GM21737 (cell line): ENCODE data around the gene SEC61B.
"Not testable (repeated sequence)": the region's sequence is repeated elsewhere in the genome, so short reads cannot be mapped to it uniquely, and the experiment has no call there.

Source experiments
- ATAC-seq: cut with Tn5 transposase; IDR thresholded peaks from one replicate; pipeline ENCODE4 v1.9.1; 2021; ENCODE audit warnings: mild to moderate bottlenecking, moderate library complexity; ENCODE audit not compliant: unreplicated experiment

SEC61B gene

GRCh38 chr9:99190597-99191283 is 31.3 kb upstream of the SEC61B start:
- no peak for ATAC-seq

DNA sequence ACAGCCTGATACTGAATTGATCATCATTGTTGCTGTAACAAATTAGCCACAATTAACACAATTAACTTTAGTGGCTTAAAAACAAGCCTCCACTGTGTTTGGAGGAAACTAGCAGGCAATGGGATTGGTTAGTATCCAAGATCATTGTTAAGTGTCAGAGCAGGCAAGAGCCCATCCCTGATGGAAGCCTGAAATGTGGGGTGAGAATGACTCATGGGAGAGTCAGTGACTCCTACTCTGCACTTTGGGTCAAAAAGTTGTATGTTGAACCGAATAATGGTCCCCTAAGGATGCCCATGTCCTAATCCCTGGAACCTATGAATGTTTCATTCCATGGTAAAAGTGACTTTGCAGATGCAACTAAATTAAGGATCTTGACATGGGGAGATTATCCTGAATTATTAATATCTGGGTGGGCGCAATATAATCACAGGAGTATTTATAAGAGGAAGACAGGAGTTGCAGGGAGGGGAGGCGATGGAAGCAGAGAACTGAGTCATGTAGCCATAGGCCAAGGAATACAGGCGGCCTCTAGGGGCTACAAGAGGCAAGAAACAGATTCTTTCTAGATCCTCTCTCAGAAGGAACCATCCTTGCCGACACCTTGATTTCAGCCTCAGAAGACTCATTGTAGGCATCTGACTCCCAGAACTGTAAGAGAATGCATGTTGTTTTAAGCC is 29.2 kb upstream of the SEC61B start:
- no peak for ATAC-seq

DNA sequence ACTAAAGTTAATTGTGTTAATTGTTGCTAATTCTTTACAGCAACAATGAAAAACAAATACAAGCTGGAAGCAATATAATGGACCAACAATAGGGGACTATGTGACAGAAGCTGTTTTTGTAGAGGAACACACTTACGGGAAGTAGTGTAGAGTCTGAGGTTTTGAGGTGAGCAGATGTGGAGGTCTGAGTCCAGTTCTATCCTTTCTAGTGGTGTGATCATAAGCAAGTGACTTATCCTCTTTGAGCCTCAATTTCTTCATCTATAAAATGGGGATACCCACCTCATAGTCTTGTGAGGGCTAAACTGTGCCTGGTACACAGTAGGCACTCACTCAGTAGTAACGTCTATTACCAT is 28.6 kb upstream of the SEC61B start:
- no peak for ATAC-seq

- not testable (repeated sequence) for ATAC-seq
Observed at GRCh38 chr9:99196484-99196883, 25.6 kb upstream of the SEC61B start.

- ATAC-seq: no peak
Observed at GRCh38 chr9:99197124-99197630, 24.9 kb upstream of the SEC61B start.

GRCh38 chr9:99197987-99198386 is 24.1 kb upstream of the SEC61B start:
- ATAC-seq: no peak

- ATAC-seq: no peak
Observed at GRCh38 chr9:99199938-99200539, 22.0 kb upstream of the SEC61B start.

DNA sequence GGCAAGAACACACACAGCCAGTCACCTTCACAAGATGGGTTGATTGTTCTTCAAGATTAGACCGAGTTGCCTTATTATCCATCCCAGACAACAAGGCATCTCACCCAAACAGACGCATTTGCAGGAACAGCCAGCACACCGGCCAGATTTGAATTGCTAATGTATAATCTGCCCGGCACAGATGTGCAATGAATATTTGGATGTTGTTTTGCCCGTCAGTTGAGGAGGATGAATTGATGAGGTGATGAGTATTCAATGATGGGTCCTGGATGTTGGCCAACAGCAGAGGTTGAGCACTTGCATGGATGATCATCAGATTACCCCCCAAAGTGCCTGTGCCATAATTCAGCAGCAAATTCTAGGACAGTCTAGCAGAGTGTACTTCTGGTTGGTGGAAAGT is 20.5 kb upstream of the SEC61B start:
- no peak for ATAC-seq

DNA sequence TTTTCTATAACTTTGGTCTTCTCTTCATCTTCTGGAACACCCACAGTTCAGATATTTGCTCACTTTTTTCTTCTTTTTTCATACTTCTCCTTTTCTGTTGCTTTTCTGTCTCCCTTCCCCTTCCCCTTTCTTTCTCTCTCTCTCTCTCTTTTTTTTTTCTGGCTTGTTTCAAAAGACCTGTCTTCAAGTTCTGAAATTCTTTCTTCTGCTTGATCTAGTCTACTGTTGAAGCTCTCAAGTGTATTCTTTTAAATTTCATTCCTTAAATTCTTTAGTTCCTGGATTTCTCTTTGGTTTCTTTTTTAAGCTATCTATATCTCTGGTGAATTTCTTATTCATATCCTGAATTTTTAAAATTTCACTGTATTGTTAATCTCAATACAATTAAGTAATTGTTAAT is 11.5 kb upstream of the SEC61B start:
- no peak for ATAC-seq

GRCh38 chr9:99211746-99212145 is 10.3 kb upstream of the SEC61B start:
- no peak for ATAC-seq

DNA sequence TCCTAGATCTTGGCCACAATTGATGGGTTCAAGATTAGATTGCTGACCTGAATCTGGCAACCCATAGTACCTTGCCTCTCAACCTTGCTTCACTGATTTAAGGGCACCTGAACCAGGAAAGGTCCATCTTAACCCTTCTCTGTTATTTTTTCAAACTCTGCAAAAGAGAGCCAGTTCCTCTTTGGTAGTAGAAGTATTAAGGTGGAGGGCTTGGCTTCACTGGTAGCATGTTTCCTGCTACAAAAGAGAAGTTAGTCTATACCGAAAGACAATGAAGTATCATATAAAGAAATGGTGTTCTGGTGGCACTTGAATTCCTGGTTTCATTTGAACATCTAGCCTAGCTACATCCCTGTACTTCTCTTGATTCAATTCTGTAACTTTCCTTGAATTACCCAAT is 8.9 kb upstream of the SEC61B start:
- ATAC-seq: no peak

GRCh38 chr9:99216073-99216472 is 6.0 kb upstream of the SEC61B start:
- ATAC-seq: no peak

GRCh38 chr9:99220011-99220410 is 2.1 kb upstream of the SEC61B start:
- ATAC-seq: no peak

DNA sequence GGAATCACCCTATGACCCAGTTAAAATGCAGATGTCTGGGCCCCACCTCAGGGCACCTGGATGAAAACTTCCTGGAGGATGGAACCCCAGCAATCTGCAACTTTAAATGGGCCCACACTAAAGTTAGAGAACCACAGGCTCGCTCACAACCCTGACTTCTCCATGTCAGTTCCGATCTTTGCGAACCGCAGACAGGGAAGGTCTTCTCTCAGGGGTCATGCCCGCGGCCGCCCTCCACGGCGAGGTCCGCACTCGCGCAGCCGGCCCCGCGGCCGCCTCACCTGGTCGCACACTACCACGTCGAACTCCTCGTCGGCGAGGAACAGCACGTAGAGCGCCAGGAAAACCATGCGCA is 839 bp upstream of the SEC61B start:
- ATAC-seq: no peak

- ATAC-seq: no peak
Observed at GRCh38 chr9:99222416-99223270, 561 bp downstream of the SEC61B start.

DNA sequence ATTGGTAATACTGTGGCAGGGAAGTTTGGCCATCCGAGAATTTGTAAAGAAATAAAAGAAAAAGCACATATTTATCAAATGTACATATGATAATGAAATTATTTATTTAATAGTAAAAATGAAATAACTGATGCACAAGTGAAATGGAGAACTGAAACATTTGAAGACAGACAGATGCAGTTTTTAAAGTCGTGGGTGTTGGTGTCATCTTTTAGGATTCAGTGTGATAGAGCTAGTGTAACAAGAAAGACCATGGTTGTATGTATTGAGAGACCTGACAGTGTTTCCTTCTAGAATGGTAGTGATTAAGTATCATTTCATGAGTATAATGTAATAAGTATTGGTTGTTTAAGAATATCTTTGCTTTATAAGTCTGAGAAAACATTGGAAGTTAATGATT is 2.4 kb downstream of the SEC61B start:
- ATAC-seq: no peak

DNA sequence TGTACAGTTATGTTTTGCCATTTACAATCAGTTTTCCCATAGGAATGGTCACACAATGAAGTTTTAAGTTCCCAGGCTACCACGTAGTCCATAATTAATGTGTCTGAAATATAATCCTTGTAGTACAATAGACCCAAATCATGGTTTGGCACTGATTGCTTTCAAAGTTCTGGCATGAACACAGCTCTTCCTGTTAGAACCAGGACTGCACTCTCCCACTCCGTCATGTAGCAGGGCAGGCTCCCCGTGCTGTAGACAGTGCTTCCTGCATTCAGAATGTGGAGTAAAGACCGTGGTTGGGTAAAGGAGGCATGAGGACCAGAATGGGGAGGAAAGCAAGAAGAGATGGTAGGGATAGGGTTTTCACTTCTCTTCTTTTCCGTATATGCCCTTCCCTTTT is 4.0 kb downstream of the SEC61B start:
- no peak for ATAC-seq

DNA sequence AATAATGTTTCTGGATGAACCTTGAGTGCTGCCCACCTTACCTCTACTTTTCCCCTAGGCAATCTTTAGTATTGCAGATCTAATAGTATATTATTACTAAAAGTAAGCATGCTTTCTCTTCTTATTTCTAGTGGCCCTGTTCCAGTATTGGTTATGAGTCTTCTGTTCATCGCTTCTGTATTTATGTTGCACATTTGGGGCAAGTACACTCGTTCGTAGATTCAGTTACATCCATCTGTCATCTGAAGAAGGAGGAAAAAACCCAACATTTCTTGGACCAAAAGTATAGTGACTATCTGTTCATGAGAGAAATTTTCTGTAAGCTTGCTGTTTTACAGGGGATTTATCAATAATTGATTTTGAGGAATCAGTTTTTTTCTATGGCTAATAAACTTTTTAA is 8.1 kb downstream of the SEC61B start:
- no peak for ATAC-seq

DNA sequence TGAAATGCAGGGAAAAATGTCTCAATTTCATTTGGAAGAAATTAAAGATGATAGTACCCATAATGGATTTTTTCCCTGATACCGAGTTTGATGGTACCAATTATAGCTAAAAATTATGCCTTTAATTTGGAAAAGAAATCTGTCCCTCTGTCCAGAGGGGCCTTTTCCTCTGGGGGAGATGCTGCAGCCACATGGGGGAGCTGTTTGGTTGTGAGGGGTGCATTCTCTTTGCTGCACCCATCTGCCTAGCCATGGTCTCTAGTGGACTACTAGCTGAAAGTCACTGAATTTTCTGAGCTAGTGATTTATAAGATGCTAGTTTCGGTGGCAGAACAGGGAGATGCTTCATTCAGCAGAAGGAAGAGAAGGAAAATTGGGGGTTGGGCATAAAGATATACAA is 9.6 kb downstream of the SEC61B start:
- ATAC-seq: no peak

GRCh38 chr9:99234618-99235017 is 12.5 kb downstream of the SEC61B start:
- no peak for ATAC-seq

DNA sequence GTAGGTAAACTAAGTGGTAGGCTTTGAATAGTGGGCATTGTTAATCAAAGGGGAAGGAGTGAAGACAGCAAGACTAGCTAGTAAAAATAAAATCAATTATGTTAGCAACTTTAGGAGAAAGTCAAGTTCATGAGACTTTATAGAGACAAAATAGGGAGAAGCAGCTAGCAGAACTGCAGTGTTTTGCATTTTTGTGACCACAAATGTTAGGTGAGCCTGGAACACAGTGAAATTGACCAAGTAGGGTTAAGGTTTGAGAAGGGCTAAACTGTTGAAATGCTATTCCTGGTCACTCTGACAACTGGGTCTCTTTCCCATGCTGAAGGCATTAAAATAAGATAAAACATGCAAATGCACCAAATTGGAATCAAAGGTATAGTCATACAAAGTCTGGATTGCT is 13.0 kb downstream of the SEC61B start:
- ATAC-seq: no peak
